HG02885 (cell line): ENCODE measurements around the gene ATP11A.

ENCODE experiments used
- ATAC-seq: cut with Tn5 transposase; IDR thresholded peaks from one replicate; pipeline ENCODE4 v1.9.1; 2021; ENCODE audit warnings: mild to moderate bottlenecking; ENCODE audit not compliant: unreplicated experiment, poor library complexity

The ATP11A gene

DNA sequence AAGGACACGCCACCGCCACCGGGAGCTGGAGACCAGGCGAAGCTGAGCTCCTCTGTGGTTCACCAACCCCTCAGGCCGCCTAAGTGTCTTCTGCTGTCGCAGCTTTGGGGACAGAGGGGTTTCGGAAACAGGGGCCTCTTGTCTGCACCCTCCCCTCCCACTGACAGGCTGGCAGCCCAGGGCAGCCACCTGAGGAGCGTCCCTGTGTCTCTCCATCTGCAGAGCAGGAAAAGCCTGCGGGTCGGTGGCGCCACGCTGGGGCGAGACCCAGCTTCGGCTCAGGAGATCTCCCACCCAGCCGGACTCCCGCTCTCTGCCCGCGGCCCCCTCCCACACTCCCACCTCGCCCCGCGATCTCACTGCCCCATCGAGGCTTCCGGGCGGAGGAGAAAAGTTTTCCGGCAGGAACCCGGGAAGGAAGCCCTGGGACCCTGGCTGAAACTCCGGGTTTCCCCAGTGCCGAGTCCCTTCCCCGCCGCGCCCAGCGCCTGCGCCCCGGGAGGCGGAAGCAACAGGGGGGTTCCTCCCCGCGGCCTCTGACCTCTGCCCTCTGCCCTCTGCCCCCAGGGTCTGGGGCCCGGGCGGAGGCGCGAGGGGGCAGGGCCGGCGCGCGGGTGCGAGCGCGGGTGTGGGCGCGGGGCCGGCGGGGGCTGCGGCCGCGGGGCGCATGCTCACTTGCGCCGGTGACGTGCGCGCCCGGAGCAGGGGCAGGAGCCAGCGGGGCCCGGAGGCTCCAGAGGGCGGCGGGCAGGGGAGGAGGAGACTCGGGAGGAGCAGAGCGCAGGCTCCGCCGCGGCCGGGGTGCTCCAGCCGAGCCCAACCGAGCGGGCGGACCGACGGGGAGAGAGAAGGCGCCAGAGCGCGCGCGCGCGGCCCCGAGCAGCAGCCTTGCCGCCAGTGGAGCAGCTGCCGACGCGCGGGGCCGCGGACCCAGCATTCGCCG is at the start of gene ATP11A:
Gene ATP11A (plus strand): TSS at position 736 of the 943 bp plus-strand sequence. CDS start 379 bp downstream, outside the sequence.
- ATAC-seq, result peak; percentile 79

DNA sequence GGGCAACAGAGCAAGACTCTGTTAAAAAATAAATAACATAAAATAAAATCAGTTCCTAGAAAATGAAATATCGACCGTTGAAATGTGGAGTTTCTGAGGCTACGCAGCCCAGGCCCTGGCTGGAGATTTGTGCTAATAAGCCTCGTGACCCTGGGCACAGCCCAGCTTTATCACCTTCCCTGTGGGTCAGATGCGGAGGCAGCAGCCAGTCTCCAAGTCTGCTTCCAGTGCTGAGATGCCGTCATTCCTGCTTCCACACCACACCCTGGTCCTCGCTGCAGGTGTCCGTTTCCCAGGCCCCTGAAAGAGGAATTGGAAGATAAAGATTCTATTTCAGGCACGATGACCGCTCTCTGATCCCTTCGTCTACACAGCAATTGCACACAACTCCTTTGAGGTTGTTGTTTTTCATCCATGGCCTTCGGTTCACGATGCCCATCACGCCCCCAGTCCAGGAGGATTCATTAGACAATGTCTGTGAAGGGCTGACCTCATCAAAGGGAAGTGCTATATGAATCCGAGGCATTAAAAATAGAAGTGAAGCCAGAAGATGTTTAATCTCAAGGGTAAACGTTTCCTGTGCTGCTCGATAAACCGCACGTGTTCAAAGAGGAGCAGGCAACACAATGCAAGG is 48.3 kb upstream of the ATP11A start:
- ATAC-seq, result no peak

GRCh38 chr13:112642090-112642460 is 47.8 kb upstream of the ATP11A start:
- ATAC-seq, result no peak

DNA sequence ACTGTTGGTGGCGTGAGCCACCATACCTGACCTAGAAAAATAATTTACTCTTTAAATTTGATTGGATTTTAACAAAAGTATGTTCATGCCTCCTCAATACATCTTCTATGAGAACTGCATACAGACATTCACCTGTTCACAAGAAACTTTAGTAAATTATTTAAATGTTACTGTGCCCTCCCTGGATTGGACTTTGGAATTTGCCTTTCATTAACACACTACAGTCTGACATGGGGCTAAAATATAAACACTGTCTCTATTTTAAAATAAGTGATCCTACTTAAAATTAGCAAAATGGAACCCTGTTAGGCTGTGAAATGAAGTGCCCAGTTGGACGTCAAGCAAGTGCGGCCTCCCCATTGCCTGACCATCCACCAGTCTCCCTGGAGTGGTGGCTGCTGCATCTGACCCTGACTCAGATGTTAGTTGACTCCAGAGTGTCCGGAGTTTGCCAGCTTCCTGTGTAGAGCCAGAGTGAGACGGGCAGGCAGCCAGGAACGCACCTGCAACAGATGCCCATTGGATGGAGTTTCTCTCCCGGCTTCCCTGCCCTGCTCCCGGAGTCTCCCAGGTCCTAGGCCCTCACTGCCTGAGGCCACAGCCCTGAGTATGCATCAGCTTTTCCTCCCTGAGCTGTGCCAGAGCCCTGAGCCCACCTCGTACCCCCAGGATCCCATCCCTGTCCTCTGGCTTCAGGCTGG is 45.9 kb upstream of the ATP11A start:
- ATAC-seq, result no peak

- no peak for ATAC-seq
These were observed 44.4 kb upstream of the ATP11A start for GRCh38 chr13:112645327-112645914.

DNA sequence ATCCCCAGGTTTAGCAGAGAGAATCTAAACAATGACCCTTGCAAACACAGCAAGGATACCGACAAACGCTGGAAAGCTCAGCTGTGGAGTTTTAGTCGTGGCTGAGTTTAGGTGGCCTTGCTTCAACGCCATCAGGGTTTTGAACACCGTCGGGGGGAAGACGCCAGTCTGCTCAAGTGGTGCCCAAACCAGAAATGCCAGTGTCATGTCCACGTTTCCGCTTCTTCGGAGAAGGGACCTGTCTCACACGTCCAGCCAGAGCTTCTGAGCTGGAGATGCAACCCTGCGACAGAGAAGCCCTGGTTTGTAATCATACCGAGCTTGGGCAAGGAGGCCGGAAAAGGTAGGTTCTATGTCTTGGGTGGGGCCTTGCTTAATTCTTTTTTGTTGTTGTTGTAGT is 42.6 kb upstream of the ATP11A start:
- ATAC-seq, result no peak

DNA sequence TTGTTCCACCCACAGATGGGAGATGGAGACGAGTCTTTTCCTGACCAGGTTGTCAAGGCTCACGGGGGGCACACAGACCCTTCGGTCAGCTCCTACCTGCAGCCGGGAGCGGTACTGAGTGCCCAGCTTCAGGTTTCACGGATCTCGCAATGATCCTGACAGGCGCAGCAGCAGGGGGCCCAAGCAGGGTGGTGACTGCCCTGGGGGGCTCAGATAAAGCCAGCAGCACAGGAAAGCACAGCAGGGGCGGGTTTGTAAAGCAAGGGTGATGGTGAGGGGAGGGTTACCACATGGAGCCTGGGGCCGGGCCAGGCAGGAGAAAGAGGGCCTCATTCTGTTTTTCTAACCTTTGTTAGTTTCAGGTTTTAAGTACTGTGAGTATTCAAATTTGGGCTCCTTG is 41.7 kb upstream of the ATP11A start:
- ATAC-seq, result no peak

- no peak for ATAC-seq
These were observed 40.7 kb upstream of the ATP11A start for GRCh38 chr13:112648966-112649690.

GRCh38 chr13:112651311-112651710 is 38.5 kb upstream of the ATP11A start:
- ATAC-seq, result no peak

DNA sequence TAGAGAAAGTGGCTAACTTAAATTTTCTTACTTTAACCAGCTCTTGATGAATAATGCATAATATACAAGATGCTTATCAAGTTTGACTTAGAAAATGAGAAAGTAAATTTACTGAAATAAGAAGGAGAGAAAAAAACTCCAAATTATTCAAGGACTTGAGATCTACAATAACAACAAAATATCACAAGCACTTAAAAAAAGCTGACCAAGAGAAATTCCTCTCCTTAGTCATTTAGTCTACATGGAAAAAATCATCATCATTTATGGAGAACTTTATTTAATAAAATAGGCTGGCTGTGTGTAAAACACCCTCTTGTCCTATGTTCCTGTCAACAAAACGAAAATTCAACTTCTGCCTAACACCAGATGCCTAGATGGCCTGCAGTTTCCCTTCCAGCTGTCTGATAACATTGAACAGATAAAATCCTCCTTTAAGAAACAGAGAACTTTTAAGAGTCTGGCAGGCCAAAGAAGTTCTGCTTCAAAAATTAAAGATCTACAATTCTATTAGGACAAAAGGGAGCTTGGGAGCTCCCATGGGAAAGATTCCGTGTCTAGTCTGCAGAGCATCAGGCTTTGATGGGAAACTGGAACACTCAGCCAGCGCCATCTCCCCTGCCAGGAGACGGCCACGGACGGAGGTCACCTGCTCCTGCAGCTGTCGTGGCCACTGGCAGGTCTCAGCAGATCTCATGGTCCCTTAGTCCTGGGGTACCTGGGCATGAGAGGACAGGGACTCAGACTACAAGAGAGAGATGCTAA is 37.9 kb upstream of the ATP11A start:
- no peak for ATAC-seq

DNA sequence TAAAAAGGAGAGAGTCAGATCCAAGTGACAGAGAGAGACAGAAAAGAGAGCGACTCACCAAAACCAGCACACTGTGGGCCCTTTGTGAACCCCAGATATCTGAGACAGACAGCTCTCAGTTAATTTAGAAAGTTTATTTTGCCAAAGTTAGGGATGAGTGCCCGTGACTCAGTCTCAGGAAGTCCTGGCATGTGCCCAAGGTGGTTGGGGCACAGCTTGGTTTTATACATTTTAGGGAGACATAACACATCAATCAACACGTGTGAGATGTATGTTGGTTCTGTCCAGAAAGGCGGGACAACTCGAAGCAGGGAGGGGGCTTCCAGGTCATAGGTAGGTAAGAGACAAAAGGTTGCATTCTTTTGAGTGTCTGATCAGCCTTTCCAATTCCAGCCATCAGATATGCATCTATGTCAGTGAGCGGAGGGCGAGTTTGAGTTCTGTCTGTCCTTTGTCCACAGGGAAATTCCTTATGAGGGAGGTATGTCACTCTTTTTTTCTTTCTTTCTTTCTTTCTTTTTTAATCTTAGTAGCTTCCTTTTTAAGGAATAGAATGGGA is 37.2 kb upstream of the ATP11A start:
- no peak for ATAC-seq

DNA sequence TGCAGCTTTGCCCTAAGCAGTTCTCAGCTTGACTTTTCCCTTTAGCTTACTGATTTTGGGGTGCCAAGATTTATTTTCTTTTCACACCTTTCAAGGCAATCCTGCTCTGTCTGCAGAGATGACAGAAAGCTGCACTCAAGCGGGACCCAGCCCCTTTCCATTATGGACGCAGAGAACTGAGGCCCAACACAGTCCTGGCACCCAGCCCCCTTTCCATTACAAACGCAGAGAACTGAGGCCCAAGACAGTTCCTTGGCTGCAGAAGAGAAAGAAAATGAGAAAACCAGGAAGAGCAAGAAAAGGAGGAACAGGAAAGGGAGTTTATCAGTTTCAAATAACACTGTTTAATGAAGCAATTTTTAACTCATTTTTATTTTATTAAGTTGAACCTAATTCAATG is 36.8 kb upstream of the ATP11A start:
- no peak for ATAC-seq

GRCh38 chr13:112655913-112656312 is 33.9 kb upstream of the ATP11A start:
- ATAC-seq, result no peak

DNA sequence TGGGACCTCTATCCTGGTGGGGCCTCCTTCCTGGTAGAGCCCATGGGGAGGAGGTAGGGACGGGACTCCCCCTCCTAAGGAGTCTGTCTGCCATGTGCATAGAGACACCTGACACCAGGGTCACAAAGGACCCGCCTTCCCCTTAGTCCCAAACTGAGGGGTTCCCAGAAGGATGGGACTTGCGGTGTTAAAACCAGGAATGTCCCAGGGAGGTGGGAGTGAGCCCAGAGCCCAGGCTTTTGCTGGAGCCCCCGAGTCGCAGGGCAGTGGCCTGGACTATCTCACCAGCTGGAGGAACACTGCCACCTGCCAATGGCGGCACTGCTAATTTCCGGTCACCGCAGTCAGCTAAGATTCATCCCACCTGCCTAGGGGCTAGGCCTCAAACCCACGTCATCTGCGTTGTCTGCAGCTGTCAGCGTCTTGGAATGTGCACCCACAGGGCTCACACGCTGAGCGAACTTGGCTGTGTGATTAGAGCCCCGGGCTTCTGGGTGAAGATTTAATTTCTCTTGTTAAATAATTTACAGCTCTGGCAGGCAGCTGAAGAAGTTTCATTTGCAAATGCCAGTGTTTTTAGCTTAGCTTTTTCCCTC is 31.9 kb upstream of the ATP11A start:
- no peak for ATAC-seq

GRCh38 chr13:112658808-112659207 is 31.0 kb upstream of the ATP11A start:
- ATAC-seq, result no peak

DNA sequence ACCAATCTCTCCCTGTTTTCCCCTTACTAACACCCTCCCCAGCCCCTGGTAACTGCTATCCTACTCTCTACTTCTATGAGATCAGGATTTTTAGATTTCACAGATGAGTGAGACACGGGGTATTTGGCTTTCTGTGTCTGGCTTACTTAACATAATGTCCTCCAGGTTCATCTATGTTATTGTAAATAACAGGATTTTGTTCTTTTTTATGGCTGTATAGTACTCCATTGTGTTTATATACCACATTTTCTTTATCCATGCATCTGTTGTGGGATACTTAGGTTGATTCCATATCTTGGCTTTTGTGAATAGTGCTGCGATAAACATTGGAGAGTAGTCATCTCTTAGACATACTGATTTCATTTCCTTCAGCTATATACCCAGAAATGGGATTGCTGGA is 28.5 kb upstream of the ATP11A start:
- no peak for ATAC-seq

GRCh38 chr13:112664501-112665203 is 25.2 kb upstream of the ATP11A start:
- ATAC-seq, result no peak

- no peak for ATAC-seq
These were observed 20.9 kb upstream of the ATP11A start for GRCh38 chr13:112668924-112669323.
